Measurements from ENCODE around the gene EIF4E2.

GRCh38 chr2:232542715-232543467 is 7.6 kb upstream of the EIF4E2 start:
- TF ChIP-seq CTCF (conservative IDR thresholded peaks at IDR 0.05; ENCODE audit: low read depth, low read length) (no peak), POLR2A (IDR thresholded peaks at IDR 0.05; ENCODE audit: low read depth, low read length) (no peak), MXI1 (IDR thresholded peaks at IDR 0.05; ENCODE audit: borderline replicate concordance, low read depth, low read length) (no peak), FOS (IDR thresholded peaks at IDR 0.05; ENCODE audit: low read depth, low read length) (no peak), MAFK (IDR thresholded peaks at IDR 0.05; ENCODE audit: low read depth, low read length) (no peak), NFE2L2 (IDR thresholded peaks at IDR 0.05; ENCODE audit: low read depth, low read length) (no peak), USF2 (IDR thresholded peaks at IDR 0.05; ENCODE audit: low read depth, low read length) (no peak)

All from IMR-90 (cell line).